ENCODE measurements around the gene CARF. TPM values are rescaled to one million over a fixed set of nuclear protein-coding genes. Genes with fewer than 3 reads are reported as not detected.
"Not testable (repeated sequence)": the region's sequence is repeated elsewhere in the genome, so short reads cannot be mapped to it uniquely, and the experiment has no call there.

The CARF gene
- total RNA-seq, 1 experiment from 2014 or later, result 3.3 TPM

DNA sequence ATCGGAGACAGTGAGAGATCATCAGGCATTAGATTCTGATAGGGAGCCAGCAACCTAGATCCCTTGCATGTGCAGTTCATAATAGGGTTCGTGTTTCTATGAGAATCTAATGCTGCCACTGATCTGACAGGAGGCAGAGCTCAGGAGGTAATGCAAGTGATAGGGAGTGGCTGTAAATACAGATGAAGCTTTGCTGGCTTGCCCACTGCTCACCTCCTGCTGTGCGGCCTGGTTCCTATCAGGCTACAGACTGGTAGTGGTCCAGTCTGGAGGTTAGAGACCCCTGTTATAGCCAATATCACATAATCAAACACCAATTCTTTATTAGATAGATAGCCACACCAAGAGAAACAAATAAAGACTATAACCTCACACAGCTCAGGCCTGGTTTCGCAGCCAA lies 51.6 kb downstream of the CARF start:
- H3K27ac Mint-ChIP-seq, result no peak overlapping the region
- no peak for ATAC-seq
- CTCF ChIA-PET, result no interaction called here

DNA sequence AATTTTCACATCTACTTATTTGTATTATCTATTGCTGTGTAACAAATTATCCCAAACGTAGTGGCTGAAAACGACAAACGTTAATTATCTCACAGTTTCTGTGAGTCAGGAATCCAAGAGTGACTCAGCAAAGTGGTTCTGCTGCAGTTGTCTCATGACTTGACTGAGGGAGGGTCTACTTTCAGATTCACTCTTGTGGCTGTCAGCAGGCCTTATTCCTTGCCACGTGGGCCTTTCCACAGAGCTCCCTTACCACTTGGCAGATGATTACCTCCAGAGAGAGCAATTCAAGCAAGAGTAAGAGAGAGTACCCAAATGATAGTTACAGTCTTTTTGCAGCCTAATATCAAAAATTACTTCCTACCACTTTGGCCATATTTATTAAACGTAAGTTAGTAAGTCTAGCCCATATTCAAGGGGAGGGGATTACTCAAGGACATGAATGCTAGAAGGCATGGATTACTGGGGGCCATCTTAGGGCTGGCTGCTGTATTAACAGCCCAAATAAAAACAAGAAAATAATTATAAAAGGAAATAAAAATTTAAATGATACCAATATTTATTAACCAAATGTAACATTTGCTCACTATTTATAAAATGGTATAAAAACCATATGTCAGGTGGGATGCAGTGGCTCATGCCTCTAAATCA lies 53.9 kb downstream of the CARF start:
- ChIA-PET CTCF (no interaction called here), POLR2A (no interaction called here)
- peak; percentile 39; the same call in 1 of the 2 replicates for ATAC-seq
- Mint-ChIP-seq H3K4me1 (peaks cover 4% of the 10 kb centered on the region; the same call in 1 of the 2 replicates), H3K36me3 (no peaks in the 10 kb centered on the region), H3K27ac (peak overlapping the region; percentile 66; the same call in 1 of the 2 replicates), H3K27me3 (ENCODE audit: low read depth) (0 out of 2 replicates have a peak, but pooled peaks cover 4% of the 10 kb centered on the region), H3K4me3 (no peak overlapping the region), H3K9me3 (no peaks in the 10 kb centered on the region)
- no peak for DNase-seq (ENCODE audit: low spot score)
- TF ChIP-seq, protein P1, sequence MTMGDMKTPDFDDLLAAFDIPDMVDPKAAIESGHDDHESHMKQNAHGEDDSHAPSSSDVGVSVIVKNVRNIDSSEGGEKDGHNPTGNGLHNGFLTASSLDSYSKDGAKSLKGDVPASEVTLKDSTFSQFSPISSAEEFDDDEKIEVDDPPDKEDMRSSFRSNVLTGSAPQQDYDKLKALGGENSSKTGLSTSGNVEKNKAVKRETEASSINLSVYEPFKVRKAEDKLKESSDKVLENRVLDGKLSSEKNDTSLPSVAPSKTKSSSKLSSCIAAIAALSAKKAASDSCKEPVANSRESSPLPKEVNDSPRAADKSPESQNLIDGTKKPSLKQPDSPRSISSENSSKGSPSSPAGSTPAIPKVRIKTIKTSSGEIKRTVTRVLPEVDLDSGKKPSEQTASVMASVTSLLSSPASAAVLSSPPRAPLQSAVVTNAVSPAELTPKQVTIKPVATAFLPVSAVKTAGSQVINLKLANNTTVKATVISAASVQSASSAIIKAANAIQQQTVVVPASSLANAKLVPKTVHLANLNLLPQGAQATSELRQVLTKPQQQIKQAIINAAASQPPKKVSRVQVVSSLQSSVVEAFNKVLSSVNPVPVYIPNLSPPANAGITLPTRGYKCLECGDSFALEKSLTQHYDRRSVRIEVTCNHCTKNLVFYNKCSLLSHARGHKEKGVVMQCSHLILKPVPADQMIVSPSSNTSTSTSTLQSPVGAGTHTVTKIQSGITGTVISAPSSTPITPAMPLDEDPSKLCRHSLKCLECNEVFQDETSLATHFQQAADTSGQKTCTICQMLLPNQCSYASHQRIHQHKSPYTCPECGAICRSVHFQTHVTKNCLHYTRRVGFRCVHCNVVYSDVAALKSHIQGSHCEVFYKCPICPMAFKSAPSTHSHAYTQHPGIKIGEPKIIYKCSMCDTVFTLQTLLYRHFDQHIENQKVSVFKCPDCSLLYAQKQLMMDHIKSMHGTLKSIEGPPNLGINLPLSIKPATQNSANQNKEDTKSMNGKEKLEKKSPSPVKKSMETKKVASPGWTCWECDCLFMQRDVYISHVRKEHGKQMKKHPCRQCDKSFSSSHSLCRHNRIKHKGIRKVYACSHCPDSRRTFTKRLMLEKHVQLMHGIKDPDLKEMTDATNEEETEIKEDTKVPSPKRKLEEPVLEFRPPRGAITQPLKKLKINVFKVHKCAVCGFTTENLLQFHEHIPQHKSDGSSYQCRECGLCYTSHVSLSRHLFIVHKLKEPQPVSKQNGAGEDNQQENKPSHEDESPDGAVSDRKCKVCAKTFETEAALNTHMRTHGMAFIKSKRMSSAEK (CRISPR knock-in tag; IDR thresholded peaks at IDR 0.05; ENCODE audit: borderline replicate concordance), result no peak
- no peak for TF ChIP-seq EMX1 (CRISPR knock-in tag; IDR thresholded peaks at IDR 0.05)
- TF ChIP-seq OVOL2 (CRISPR knock-in tag; IDR thresholded peaks at IDR 0.05; ENCODE audit: borderline replicate concordance), result no peak
- TF ChIP-seq, protein P2, sequence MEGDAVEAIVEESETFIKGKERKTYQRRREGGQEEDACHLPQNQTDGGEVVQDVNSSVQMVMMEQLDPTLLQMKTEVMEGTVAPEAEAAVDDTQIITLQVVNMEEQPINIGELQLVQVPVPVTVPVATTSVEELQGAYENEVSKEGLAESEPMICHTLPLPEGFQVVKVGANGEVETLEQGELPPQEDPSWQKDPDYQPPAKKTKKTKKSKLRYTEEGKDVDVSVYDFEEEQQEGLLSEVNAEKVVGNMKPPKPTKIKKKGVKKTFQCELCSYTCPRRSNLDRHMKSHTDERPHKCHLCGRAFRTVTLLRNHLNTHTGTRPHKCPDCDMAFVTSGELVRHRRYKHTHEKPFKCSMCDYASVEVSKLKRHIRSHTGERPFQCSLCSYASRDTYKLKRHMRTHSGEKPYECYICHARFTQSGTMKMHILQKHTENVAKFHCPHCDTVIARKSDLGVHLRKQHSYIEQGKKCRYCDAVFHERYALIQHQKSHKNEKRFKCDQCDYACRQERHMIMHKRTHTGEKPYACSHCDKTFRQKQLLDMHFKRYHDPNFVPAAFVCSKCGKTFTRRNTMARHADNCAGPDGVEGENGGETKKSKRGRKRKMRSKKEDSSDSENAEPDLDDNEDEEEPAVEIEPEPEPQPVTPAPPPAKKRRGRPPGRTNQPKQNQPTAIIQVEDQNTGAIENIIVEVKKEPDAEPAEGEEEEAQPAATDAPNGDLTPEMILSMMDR (IDR thresholded peaks at IDR 0.05), result no peak

More for the DNA sequence above, 51.6 kb downstream of the CARF start:
- POLR2A ChIA-PET, result no interaction called here
- H3K36me3 Mint-ChIP-seq, result no peaks in the 10 kb centered on the region
- H3K9me3 Mint-ChIP-seq, result no peaks in the 10 kb centered on the region
- H3K4me3 Mint-ChIP-seq, result no peak overlapping the region
- peak; percentile 35 for DNase-seq (ENCODE audit: low spot score)
- H3K4me1 Mint-ChIP-seq, result peaks cover 4% of the 10 kb centered on the region; the same call in 1 of the 2 replicates
- 0 out of 2 replicates have a peak, but pooled peaks cover 4% of the 10 kb centered on the region for H3K27me3 Mint-ChIP-seq (ENCODE audit: low read depth)
- no peak for TF ChIP-seq FOXP1 (CRISPR knock-in tag; IDR thresholded peaks at IDR 0.05; ENCODE audit: borderline replicate concordance)
- TF ChIP-seq, protein P3, sequence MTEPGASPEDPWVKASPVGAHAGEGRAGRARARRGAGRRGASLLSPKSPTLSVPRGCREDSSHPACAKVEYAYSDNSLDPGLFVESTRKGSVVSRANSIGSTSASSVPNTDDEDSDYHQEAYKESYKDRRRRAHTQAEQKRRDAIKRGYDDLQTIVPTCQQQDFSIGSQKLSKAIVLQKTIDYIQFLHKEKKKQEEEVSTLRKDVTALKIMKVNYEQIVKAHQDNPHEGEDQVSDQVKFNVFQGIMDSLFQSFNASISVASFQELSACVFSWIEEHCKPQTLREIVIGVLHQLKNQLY (CRISPR knock-in tag; IDR thresholded peaks at IDR 0.05), result no peak
- no peak for TF ChIP-seq RORB (CRISPR knock-in tag; IDR thresholded peaks at IDR 0.05)
- TF ChIP-seq CREB1 (CRISPR knock-in tag; IDR thresholded peaks at IDR 0.05), result no peak
- TF ChIP-seq, protein P4, sequence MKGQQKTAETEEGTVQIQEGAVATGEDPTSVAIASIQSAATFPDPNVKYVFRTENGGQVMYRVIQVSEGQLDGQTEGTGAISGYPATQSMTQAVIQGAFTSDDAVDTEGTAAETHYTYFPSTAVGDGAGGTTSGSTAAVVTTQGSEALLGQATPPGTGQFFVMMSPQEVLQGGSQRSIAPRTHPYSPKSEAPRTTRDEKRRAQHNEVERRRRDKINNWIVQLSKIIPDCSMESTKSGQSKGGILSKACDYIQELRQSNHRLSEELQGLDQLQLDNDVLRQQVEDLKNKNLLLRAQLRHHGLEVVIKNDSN (CRISPR knock-in tag; IDR thresholded peaks at IDR 0.05), result no peak
- no peak for TF ChIP-seq OVOL2 (CRISPR knock-in tag; IDR thresholded peaks at IDR 0.05; ENCODE audit: borderline replicate concordance)
- TF ChIP-seq KAT7 (CRISPR knock-in tag; IDR thresholded peaks at IDR 0.05; ENCODE audit: borderline replicate concordance), result no peak
- TF ChIP-seq MYBL2 (CRISPR knock-in tag; IDR thresholded peaks at IDR 0.05), result no peak
- TF ChIP-seq, protein P5, sequence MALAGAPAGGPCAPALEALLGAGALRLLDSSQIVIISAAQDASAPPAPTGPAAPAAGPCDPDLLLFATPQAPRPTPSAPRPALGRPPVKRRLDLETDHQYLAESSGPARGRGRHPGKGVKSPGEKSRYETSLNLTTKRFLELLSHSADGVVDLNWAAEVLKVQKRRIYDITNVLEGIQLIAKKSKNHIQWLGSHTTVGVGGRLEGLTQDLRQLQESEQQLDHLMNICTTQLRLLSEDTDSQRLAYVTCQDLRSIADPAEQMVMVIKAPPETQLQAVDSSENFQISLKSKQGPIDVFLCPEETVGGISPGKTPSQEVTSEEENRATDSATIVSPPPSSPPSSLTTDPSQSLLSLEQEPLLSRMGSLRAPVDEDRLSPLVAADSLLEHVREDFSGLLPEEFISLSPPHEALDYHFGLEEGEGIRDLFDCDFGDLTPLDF (CRISPR knock-in tag; IDR thresholded peaks at IDR 0.05), result no peak
- TF ChIP-seq NFATC4 (CRISPR knock-in tag; IDR thresholded peaks at IDR 0.05), result no peak
- TF ChIP-seq, protein P6, sequence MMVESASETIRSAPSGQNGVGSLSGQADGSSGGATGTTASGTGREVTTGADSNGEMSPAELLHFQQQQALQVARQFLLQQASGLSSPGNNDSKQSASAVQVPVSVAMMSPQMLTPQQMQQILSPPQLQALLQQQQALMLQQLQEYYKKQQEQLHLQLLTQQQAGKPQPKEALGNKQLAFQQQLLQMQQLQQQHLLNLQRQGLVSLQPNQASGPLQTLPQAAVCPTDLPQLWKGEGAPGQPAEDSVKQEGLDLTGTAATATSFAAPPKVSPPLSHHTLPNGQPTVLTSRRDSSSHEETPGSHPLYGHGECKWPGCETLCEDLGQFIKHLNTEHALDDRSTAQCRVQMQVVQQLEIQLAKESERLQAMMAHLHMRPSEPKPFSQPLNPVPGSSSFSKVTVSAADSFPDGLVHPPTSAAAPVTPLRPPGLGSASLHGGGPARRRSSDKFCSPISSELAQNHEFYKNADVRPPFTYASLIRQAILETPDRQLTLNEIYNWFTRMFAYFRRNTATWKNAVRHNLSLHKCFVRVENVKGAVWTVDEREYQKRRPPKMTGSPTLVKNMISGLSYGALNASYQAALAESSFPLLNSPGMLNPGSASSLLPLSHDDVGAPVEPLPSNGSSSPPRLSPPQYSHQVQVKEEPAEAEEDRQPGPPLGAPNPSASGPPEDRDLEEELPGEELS (CRISPR knock-in tag; IDR thresholded peaks at IDR 0.05), result no peak
- TF ChIP-seq MXD4 (CRISPR knock-in tag; IDR thresholded peaks at IDR 0.05; ENCODE audit: borderline replicate concordance), result no peak
- TF ChIP-seq ZNF219 (CRISPR knock-in tag; IDR thresholded peaks at IDR 0.05; ENCODE audit: borderline replicate concordance), result no peak
- TF ChIP-seq, protein P7, sequence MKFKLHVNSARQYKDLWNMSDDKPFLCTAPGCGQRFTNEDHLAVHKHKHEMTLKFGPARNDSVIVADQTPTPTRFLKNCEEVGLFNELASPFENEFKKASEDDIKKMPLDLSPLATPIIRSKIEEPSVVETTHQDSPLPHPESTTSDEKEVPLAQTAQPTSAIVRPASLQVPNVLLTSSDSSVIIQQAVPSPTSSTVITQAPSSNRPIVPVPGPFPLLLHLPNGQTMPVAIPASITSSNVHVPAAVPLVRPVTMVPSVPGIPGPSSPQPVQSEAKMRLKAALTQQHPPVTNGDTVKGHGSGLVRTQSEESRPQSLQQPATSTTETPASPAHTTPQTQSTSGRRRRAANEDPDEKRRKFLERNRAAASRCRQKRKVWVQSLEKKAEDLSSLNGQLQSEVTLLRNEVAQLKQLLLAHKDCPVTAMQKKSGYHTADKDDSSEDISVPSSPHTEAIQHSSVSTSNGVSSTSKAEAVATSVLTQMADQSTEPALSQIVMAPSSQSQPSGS (CRISPR knock-in tag; IDR thresholded peaks at IDR 0.05; ENCODE audit: borderline replicate concordance, low read depth), result no peak
- no peak for TF ChIP-seq ZNF396 (CRISPR knock-in tag; IDR thresholded peaks at IDR 0.05; ENCODE audit: borderline replicate concordance)

DNA sequence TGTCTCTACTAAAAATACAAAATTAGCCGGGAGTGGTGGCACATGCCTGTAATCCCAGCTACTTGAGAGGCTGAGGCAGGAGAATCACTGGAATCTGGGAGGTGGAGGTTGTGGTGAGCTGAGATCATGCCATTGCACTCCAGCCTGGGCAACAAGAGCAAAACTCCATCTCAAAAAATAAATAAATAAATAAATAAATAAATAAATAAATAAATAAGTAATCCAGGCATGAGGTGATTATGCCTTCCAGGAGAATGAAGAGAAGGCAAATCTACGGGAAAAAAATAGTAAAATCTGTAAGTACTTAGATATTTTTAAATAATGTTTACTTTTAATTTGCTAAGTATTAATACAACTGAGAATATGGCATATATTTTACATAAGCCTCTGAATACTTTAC lies 57.3 kb downstream of the CARF start:
- H3K9me3 Mint-ChIP-seq; H3K27ac Mint-ChIP-seq; POLR2A ChIA-PET; H3K4me1 Mint-ChIP-seq; CTCF ChIA-PET; ATAC-seq; H3K36me3 Mint-ChIP-seq; H3K27me3 Mint-ChIP-seq (ENCODE audit: low read depth); DNase-seq (ENCODE audit: low spot score); H3K4me3 Mint-ChIP-seq: not testable (repeated sequence)

Measured in WTC11 (cell line).